HG03060 (cell line): ENCODE measurements around the gene FZR1.

Experiments
- ATAC-seq: cut with Tn5 transposase; IDR thresholded peaks from one replicate; pipeline ENCODE4 v1.9.1; 2021; ENCODE audit warnings: low read depth, moderate number of reproducible peaks; ENCODE audit not compliant: unreplicated experiment

Gene FZR1

GRCh38 chr19:3505598-3506383, at the start of gene FZR1:
TSS of gene FZR1 (plus strand) at chr19:3506311. CDS start at chr19:3522990, 16,679 bp downstream.
- peak; percentile 72 for ATAC-seq

GRCh38 chr19:3456925-3457527, 49.1 kb upstream of the FZR1 start:
- no peak for ATAC-seq

- ATAC-seq = no peak
Measured at GRCh38 chr19:3457528-3458228, 48.4 kb upstream of the FZR1 start.

- ATAC-seq = no peak
Measured at GRCh38 chr19:3458229-3459088, 47.7 kb upstream of the FZR1 start.

- no peak for ATAC-seq
Measured at GRCh38 chr19:3459089-3459881, 46.8 kb upstream of the FZR1 start.

GRCh38 chr19:3459965-3460582, 46.0 kb upstream of the FZR1 start:
- ATAC-seq = no peak

GRCh38 chr19:3462991-3463713, 43.0 kb upstream of the FZR1 start:
- ATAC-seq = no peak

GRCh38 chr19:3463714-3464586, 42.2 kb upstream of the FZR1 start:
- no peak for ATAC-seq

- no peak for ATAC-seq
Measured at GRCh38 chr19:3464587-3465235, 41.4 kb upstream of the FZR1 start.

GRCh38 chr19:3465552-3465951, 40.6 kb upstream of the FZR1 start:
- ATAC-seq = no peak

GRCh38 chr19:3466635-3467034, 39.5 kb upstream of the FZR1 start:
- no peak for ATAC-seq

GRCh38 chr19:3467437-3468198, 38.5 kb upstream of the FZR1 start:
- ATAC-seq = no peak

GRCh38 chr19:3468211-3468610, 37.9 kb upstream of the FZR1 start:
- ATAC-seq = no peak

- ATAC-seq = no peak
Measured at GRCh38 chr19:3469638-3470499, 36.2 kb upstream of the FZR1 start.

GRCh38 chr19:3470500-3471128, 35.5 kb upstream of the FZR1 start:
- no peak for ATAC-seq
